HEK293 (cell line): Measurements from ENCODE around the gene EYS.

Experiments used
- YY1 ChIP-seq: fragments of 450-650 bp; formaldehyde crosslinking; IDR thresholded peaks from 2 replicates; pipeline ENCODE4 v1.5.1; 2018; ENCODE audit warnings: missing biosample characterization, missing genetic modification characterization
- ZNF266 ChIP-seq: fragments of 450-650 bp; formaldehyde crosslinking; IDR thresholded peaks from 2 replicates; pipeline ENCODE4 v1.5.1; 2016; ENCODE audit warnings: missing biosample characterization, missing genetic modification characterization, low read depth

GRCh38 chr6:64233746-64234145 is 1473.3 kb downstream of the EYS start:
- TF ChIP-seq YY1 (no peak), ZNF266 (tag by site-specific recombination) (no peak)
